ENCODE data around the gene VTN. TPM values are rescaled to one million over a fixed set of nuclear protein-coding genes. Genes with fewer than 3 reads are reported as not detected.

Gene VTN
- total RNA-seq, 3 donors from 2014 or later: 0.32 to 12.1 (median 0.98) TPM

DNA sequence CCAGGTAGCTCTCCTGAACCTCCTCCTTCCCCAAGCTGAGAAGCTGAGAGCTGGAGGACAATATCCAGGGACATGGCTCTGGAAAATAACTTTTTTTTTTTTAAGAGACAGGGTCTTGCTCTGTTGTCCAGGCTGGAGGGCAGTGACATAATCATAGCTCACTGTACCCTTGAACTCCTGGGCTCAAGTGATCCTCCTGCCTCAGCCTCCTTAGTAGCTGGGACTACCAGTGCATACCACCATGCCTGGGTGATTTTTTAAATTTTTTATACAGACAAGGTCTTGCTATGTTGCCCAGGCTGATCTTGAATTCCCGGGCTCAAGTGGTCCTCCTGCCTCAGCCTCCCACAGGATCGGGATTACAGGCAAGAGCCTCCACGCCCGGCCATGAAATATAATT is 29.7 kb upstream of the VTN start:
- no peaks in the 10 kb centered on the region for H3K4me1 ChIP-seq
- no peaks in the 10 kb centered on the region for H3K36me3 ChIP-seq
- no peak overlapping the region for H3K27ac ChIP-seq
- H3K9me3 ChIP-seq: no peaks in the 10 kb centered on the region
- intact Hi-C loops (cut with DNase I; ENCODE audit: low total_unique reads): no loop called here
- H3K4me3 ChIP-seq: no peak overlapping the region
- TF ChIP-seq POLR2AphosphoS5 (IDR thresholded peaks at IDR 0.05) (no peak), POLR2A (IDR thresholded peaks at IDR 0.05) (no peak)
- TF ChIP-seq, protein P1, sequence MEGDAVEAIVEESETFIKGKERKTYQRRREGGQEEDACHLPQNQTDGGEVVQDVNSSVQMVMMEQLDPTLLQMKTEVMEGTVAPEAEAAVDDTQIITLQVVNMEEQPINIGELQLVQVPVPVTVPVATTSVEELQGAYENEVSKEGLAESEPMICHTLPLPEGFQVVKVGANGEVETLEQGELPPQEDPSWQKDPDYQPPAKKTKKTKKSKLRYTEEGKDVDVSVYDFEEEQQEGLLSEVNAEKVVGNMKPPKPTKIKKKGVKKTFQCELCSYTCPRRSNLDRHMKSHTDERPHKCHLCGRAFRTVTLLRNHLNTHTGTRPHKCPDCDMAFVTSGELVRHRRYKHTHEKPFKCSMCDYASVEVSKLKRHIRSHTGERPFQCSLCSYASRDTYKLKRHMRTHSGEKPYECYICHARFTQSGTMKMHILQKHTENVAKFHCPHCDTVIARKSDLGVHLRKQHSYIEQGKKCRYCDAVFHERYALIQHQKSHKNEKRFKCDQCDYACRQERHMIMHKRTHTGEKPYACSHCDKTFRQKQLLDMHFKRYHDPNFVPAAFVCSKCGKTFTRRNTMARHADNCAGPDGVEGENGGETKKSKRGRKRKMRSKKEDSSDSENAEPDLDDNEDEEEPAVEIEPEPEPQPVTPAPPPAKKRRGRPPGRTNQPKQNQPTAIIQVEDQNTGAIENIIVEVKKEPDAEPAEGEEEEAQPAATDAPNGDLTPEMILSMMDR (IDR thresholded peaks at IDR 0.05): no peak
- DNase-seq (ENCODE audit: low spot score in 2 of 2): no peak
- H3K27me3 ChIP-seq: no peaks in the 10 kb centered on the region

DNA sequence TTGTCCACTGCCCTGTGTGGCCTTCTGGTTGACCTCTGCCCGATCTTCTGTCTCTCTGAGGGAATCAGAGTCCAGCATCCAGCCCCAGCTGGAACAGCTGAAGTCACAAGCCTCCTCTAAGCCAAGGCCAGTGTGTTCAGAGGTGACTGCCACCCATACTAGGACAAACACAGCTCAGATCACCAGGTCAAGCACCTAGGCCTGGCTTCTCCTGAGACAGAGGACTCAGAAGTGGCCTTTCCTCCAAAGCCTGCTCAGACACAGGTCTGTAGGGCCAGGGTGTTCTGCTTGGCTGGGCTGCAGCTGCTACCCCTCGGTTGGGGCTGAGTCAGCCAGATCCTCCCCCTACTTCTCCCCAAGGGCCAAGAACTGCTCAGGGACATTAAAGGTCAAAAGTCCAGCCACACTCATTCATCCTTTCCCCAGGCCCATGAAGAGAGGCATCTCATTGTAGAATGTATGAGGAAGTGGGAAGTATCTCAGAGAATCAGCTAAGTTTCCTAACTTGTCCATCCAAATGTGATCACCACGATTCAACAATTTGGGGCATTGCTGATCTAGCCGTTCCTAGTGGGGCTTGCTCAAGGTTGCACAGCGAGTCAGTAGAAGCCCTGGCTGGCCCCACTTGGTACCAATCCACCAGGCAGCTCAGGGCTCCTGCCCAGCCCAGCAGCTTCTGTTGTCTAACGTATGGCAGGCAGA is 28.3 kb upstream of the VTN start:
- Histone ChIP-seq H3K4me1 (no peaks in the 10 kb centered on the region), H3K9me3 (no peaks in the 10 kb centered on the region), H3K27ac (peak overlapping the region in 1 of 2 donors; percentile 25), H3K36me3 (no peaks in the 10 kb centered on the region), H3K4me3 (no peak overlapping the region), H3K27me3 (no peaks in the 10 kb centered on the region)
- no peak for DNase-seq (ENCODE audit: low spot score in 2 of 2)
- TF ChIP-seq, protein P1 (IDR thresholded peaks at IDR 0.05): no peak
- no peak for TF ChIP-seq POLR2A (IDR thresholded peaks at IDR 0.05)
- intact Hi-C loops (cut with DNase I; ENCODE audit: low total_unique reads): no loop called here

DNA sequence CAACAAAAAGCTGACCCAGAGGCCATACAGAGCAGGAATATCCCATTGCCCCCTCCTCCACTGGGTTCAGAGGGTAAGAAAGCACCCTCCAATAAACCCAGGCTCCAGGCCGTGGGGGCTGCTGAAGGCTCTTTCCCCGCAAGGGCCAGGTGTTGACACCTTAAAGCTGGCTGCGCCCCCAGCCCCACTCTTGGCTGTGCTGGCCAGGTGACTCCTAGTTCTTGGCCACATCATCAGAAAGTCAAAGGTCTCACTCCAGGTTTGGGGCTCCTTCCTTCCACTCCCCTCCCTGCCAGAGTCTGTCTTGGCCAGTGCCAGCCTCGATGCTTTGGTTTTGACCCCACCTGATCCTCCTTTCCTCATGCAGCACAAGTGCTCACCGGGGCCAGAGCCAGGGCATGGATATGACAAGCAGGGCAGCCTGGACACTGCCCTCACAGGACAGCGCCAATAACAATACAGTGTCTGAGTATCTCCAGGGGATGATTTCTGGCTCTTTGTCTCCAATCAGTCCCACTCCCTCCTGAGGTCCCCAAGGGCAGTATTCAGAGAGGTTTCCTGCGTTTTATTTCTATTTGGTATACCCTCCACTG is 27.7 kb upstream of the VTN start:
- Histone ChIP-seq H3K4me3 (no peak overlapping the region), H3K27ac (no peak overlapping the region), H3K36me3 (no peaks in the 10 kb centered on the region), H3K4me1 (no peaks in the 10 kb centered on the region), H3K27me3 (no peaks in the 10 kb centered on the region), H3K9me3 (no peaks in the 10 kb centered on the region)
- DNase-seq (ENCODE audit: low spot score in 2 of 2): no peak
- intact Hi-C loops (cut with DNase I; ENCODE audit: low total_unique reads): no loop called here
- TF ChIP-seq, protein P1 (IDR thresholded peaks at IDR 0.05): no peak
- no peak for TF ChIP-seq POLR2AphosphoS5 (IDR thresholded peaks at IDR 0.05)
- no peak for TF ChIP-seq POLR2A (IDR thresholded peaks at IDR 0.05)

DNA sequence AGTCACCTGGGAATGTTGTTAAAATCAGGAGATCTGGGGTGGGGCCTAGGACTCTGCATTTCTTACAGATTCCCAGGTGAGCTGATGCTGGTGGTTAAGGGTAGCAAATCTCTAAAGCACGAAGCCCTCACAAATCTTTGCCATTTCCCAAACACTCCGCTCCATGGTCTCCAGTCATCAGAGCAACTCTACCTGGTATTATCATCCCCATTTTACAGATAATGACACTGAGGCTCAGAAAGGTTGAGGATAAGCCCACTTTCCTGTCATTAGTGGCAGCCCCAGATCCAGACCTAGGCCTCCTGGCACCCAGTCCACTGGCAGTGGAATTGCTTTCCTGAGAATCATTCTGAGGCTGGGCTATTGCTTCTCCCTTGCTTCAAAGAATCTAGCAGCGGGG is 27.2 kb upstream of the VTN start:
- Histone ChIP-seq H3K9me3 (no peaks in the 10 kb centered on the region), H3K36me3 (no peaks in the 10 kb centered on the region), H3K4me3 (no peak overlapping the region), H3K4me1 (no peaks in the 10 kb centered on the region), H3K27ac (no peak overlapping the region), H3K27me3 (no peaks in the 10 kb centered on the region)
- TF ChIP-seq POLR2AphosphoS5 (IDR thresholded peaks at IDR 0.05) (no peak), POLR2A (IDR thresholded peaks at IDR 0.05) (no peak)
- TF ChIP-seq, protein P1 (IDR thresholded peaks at IDR 0.05): no peak
- no peak for DNase-seq (ENCODE audit: low spot score in 2 of 2)
- intact Hi-C loops (cut with DNase I; ENCODE audit: low total_unique reads): no loop called here

DNA sequence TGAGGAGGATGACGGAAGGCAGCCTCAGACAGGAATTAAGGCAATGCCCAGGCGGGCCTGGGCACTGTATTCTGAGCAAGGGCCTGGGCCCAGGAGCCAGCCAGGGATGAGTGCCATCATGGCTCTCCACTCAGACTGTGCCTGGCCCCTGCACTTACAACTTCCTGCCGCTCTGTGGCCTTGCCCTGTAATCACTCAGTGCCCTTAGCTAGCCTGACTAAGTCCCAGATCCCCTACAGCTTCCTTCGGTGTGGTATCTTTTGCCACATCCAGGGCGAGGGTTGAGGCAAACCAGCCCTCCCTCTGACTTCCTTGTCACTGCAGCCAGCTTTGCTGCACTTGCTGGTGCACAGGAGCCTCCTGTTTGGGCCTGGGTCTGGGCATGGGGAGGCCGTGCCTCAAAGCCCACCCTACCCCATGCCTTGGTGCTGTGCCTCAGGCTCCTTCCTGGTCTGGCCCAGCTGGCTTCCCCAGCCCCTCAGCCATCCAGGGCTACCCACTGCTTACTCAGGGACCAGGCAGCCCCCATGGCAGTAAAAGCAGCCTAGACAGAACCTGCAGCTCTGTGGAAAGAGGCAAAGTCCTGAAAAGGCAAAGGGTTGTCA is 26.6 kb upstream of the VTN start:
- Histone ChIP-seq H3K4me1 (no peaks in the 10 kb centered on the region), H3K36me3 (no peaks in the 10 kb centered on the region), H3K27me3 (no peaks in the 10 kb centered on the region), H3K9me3 (no peaks in the 10 kb centered on the region), H3K27ac (no peak overlapping the region), H3K4me3 (no peak overlapping the region)
- no peak for DNase-seq (ENCODE audit: low spot score in 2 of 2)
- intact Hi-C loops (cut with DNase I; ENCODE audit: low total_unique reads): no loop called here
- TF ChIP-seq POLR2A (IDR thresholded peaks at IDR 0.05): no peak
- no peak for TF ChIP-seq POLR2AphosphoS5 (IDR thresholded peaks at IDR 0.05)
- TF ChIP-seq, protein P1 (IDR thresholded peaks at IDR 0.05): no peak

Data from breast epithelium (tissue), 4 donors.